Fibroblast of skin of right biceps (primary cell): ENCODE measurements around the gene BICC1.

ENCODE experiments used
- DNase-seq: peaks from one replicate; pipeline ENCODE4 v3.0.0-alpha.2; 2013

BICC1 gene

GRCh38 chr10:58515291-58515941 lies 2.7 kb downstream of the BICC1 start:
- DNase-seq = no peak

- peak; percentile 34 for DNase-seq
Measured at GRCh38 chr10:58516119-58516518, 3.4 kb downstream of the BICC1 start.

GRCh38 chr10:58516671-58517070 lies 4.0 kb downstream of the BICC1 start:
- no peak for DNase-seq

DNA sequence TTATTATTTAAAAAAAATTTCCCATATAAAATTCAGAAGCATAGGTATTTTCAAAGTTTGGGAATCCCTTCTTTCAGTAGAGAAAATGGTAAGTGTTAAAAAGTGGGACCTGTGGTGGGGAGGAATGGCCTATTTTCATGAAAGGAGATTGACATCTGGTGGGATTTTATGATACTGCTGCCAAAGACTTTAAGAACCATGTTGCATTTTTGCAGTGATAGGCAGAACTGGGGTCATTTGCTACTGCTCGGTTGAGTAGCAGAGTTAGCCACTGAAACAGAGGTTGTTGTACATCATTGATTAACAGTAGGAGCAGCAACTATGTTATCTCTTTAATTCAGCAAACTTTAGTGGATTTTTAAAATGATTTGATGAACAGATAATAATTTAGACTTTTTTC lies 4.4 kb downstream of the BICC1 start:
- no peak for DNase-seq

- no peak for DNase-seq
Measured at GRCh38 chr10:58517491-58518355, 5.1 kb downstream of the BICC1 start.

- peak; percentile 47 for DNase-seq
Measured at GRCh38 chr10:58518775-58519174, 6.1 kb downstream of the BICC1 start.

DNA sequence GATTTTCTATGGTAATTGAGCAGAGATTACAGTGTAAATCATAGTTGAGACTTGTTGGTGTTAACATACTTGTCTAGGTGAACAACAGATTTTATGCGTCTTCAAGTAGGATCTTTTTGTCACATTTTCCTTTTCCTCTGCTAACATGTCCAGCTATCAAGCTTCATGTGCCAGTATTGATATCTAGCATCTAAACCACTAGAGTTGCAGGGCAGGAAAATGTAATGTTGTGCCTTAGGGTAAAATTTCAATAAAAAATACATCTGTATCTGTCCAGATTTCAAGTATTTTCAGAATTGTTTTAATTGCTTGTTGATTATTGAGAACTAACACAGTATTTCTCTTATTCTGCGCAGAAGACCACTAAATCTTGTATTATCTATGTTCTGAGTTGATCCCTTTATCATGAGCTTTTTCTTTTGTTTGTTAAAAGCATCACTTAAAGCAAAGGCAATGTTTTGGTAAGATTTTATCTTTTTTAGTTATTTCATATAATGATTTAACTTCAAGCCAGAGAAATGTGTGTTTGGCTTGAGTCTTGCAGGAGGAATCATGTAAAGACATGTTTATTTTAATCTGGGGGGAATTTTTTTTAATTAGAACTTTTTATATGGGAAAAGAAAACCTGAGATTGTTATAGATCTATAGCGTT lies 16.5 kb downstream of the BICC1 start:
- no peak for DNase-seq

GRCh38 chr10:58531084-58531695 lies 18.5 kb downstream of the BICC1 start:
- DNase-seq = peak; percentile 76

GRCh38 chr10:58535311-58535710 lies 22.6 kb downstream of the BICC1 start:
- DNase-seq = no peak

- no peak for DNase-seq
Measured at GRCh38 chr10:58543141-58543540, 30.5 kb downstream of the BICC1 start.

DNA sequence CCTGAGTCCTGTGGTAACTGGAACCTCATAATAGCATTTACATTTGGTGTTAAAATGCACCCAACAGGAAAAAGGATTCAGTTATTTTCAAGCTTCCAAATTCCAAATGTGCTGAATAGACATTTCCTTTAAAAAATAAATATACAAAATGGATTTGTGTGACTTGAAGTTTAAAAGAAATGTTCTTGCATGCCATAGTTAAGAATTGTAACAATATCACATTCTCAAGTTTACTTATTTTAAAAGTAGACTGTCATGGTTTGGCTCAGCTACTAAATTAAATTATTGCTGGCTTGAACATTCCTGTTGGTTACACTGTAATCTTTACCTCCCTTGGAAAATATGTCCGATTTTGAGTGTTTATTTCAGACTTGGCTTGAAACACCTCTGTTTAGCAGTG lies 31.5 kb downstream of the BICC1 start:
- no peak for DNase-seq

GRCh38 chr10:58545427-58545826 lies 32.8 kb downstream of the BICC1 start:
- DNase-seq = no peak

GRCh38 chr10:58546137-58546536 lies 33.5 kb downstream of the BICC1 start:
- no peak for DNase-seq

DNA sequence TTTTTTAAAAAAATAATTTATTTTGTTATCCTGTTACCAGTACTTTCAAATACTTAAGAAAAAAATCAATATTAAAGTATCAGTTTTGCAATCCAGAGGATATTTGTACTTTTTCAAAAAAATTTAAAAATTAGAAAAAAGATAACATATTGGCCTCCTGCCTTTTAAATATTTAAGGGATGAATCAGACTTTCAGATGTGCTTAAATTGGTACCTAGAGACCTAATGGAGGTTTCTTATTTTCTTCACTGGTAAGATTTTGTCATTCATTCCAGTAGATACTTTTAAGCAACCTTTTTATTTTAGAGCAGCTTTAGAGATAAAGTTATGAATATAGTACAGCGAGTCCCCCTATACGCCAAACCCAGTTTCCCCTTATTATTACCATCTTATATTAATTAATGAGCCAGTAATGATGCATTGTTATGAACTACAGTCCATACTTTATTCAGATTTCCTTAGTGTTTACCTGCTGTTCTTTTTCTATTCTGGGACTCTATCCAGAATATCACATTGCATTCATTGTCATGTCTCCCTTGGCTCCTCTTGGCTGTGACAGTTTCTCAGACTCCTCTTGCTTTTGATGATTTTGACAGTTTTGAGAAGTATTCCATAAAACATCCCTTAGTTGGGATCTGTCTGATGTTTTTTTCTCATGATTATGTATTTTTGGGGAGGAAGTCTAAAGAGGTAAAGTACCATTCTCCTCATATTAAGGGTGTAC lies 34.2 kb downstream of the BICC1 start:
- DNase-seq = peak; percentile 10

- no peak for DNase-seq
Measured at GRCh38 chr10:58547963-58548362, 35.3 kb downstream of the BICC1 start.

GRCh38 chr10:58554316-58554715 lies 41.6 kb downstream of the BICC1 start:
- DNase-seq = peak; percentile 25

GRCh38 chr10:58555170-58555929 lies 42.7 kb downstream of the BICC1 start:
- DNase-seq = no peak

- DNase-seq = no peak
Measured at GRCh38 chr10:58555930-58556311, 43.2 kb downstream of the BICC1 start.

DNA sequence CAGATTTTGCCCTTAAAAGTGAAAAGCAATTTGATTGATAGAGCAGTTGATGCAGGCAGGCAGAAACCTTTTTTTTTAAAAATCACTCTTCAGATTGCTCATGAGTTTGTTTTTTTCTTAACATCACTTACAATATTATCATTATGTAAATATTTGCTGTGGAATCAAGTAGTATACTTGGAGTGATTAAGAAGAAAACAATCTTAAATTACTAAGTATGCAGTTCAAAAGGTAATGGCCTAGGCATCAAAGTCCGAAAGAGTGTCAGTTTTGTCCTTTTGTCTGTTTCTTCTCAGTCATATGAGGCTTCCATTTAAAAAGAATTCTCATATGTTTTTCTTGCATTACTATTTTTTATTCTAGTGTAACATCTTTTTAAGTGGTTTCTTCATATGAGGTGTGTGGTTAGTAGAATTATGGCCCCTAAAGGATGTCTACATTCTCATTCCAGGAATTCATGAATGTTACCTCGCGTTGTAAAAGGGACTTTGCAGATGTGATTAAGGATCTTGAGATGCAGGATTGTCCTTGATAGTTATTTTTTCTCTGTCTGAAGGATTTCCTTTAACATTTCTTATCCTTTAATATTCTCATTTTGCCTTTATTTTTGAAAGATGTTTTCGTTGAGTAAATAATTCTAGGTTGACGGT lies 44.0 kb downstream of the BICC1 start:
- DNase-seq = peak; percentile 31

DNA sequence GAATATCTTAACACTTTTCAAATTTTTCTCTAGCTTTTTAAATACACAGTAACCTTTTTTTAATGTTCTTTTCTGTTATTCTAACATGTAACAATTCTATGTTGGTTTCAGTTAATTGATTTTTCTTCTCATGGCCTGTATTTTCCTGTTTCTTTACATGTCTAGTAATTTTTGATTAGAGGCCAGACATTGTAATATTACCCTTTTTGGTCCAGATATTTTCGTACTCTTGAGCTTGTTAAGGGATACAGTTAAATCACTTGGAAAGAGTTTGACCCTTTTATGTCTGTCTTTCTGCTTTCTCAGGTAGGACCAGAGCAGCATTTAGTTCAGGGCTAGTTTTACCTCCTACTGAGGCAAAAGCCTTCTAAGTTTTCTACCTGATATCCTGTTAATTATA lies 45.0 kb downstream of the BICC1 start:
- DNase-seq = no peak

DNA sequence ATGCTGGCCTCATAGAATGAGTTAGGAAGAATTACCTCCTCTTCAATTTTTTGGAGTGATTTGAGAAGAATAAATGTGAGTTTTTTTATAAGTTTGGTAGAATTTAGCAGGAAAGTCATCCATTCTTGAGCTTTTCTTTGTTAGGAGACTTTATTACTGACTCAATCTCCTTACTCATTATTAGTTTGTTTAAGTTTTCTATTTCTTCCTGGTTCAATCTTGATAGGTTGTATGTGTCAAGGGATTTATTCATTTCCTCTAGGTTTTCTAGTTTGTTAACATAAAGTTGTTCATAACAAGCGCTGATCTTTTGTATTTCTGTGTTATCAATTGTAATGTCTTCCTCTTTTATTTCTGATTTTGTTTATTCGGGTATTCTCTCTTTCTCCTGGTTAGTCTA lies 47.4 kb downstream of the BICC1 start:
- no peak for DNase-seq
